GM18519 (cell line): Measurements from ENCODE around the gene ACACA.

Source experiments
- ATAC-seq: cut with Tn5 transposase; IDR thresholded peaks from one replicate; pipeline ENCODE4 v1.9.1; 2021; ENCODE audit warnings: mild to moderate bottlenecking, moderate library complexity; ENCODE audit not compliant: unreplicated experiment, low FRiP score

ACACA gene

GRCh38 chr17:37299257-37299980 is 107.2 kb downstream of the ACACA start:
- no peak for ATAC-seq

- no peak for ATAC-seq
These were observed 110.7 kb downstream of the ACACA start for GRCh38 chr17:37295888-37296287.

- ATAC-seq, result no peak
These were observed 111.7 kb downstream of the ACACA start for GRCh38 chr17:37294888-37295287.

GRCh38 chr17:37293770-37294169 is 112.9 kb downstream of the ACACA start:
- no peak for ATAC-seq

GRCh38 chr17:37292429-37293139 is 114.1 kb downstream of the ACACA start:
- ATAC-seq, result no peak

- ATAC-seq, result no peak
These were observed 115.3 kb downstream of the ACACA start for GRCh38 chr17:37291351-37291750.

GRCh38 chr17:37286430-37286829 is 120.2 kb downstream of the ACACA start:
- ATAC-seq, result no peak

- no peak for ATAC-seq
These were observed 122.4 kb downstream of the ACACA start for GRCh38 chr17:37284191-37284590.

- ATAC-seq, result no peak
These were observed 123.1 kb downstream of the ACACA start for GRCh38 chr17:37283414-37283961.

- no peak for ATAC-seq
These were observed 125.8 kb downstream of the ACACA start for GRCh38 chr17:37280841-37281240.

GRCh38 chr17:37278247-37278894 is 128.3 kb downstream of the ACACA start:
- ATAC-seq, result no peak

- ATAC-seq, result no peak
These were observed 130.2 kb downstream of the ACACA start for GRCh38 chr17:37276475-37276874.

- no peak for ATAC-seq
These were observed 132.2 kb downstream of the ACACA start for GRCh38 chr17:37274461-37274860.

GRCh38 chr17:37273409-37274051 is 133.1 kb downstream of the ACACA start:
- no peak for ATAC-seq

- no peak for ATAC-seq
These were observed 141.0 kb downstream of the ACACA start for GRCh38 chr17:37265446-37266173.

GRCh38 chr17:37261286-37261685 is 145.3 kb downstream of the ACACA start:
- ATAC-seq, result no peak

GRCh38 chr17:37259030-37259735 is 147.5 kb downstream of the ACACA start:
- no peak for ATAC-seq

GRCh38 chr17:37256627-37257026 is 150.0 kb downstream of the ACACA start:
- no peak for ATAC-seq

- ATAC-seq, result no peak
These were observed 151.2 kb downstream of the ACACA start for GRCh38 chr17:37255432-37255831.

- no peak for ATAC-seq
These were observed 158.8 kb downstream of the ACACA start for GRCh38 chr17:37247825-37248224.
